T follicular helper cell (primary cell): ENCODE results near the gene ARHGAP26.

ENCODE experiments used
- DNase-seq: peaks from one replicate; pipeline ENCODE4 v3.0.0-alpha.2; 2020; ENCODE audit warnings: low read depth

The ARHGAP26 gene

DNA sequence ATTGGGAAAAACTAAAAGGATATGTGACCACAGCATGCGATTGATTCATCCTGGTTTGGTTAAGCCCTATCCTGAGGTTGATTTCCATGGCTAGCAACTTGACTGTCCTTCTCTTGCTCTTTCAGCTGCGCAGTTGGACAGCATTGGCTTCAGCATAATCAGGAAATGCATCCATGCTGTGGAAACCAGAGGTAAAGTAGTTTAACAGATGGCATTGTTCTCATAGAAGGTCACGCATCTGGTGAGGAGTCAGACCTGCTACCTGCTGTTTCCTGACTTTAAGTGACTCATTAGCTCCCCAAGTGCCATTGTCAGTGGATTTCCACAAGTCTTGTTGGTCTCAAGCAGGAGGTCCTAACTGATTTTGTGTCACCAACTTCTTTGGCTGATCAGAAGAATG, 266.9 kb downstream of the ARHGAP26 start:
- DNase-seq = no peak

DNA sequence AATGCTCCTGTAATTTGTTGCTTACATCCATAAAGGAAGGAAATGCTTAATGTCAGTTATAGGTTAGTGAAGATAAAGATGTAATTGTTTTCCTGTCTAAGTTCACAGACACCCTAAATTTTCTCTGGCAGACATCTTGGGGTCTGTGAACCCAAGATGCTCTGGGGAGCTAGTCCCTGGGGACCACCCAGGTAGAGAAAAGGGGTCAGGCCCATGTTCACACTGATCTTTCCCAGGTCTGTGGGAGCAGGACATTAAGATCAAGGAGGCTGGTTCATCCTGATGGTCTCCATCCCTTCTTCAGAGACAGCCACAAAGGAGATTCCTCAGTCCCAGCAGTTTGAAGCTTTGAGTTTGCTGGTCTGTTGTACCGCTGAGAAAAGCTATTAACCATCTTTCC, 267.5 kb downstream of the ARHGAP26 start:
- DNase-seq = no peak

DNA sequence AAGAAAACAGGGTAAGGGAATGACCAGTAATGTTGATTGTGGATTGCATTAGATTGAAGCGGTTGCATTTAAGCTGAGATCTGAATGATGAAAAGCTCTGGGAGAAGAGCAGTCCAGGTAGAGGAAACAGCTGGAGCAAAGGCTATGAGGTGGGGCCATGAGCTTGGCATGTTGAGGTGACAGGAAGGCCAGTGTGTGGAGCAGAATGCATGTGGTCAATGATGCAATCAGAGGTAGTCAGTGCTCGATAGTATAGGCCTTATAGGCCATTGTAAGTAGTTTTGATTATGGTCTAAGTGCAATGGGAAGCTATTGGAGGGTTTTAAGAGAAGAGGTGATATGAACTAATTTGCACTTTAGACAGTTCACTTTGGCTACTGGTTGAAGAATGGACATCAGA, 270.4 kb downstream of the ARHGAP26 start:
- DNase-seq = no peak

DNA sequence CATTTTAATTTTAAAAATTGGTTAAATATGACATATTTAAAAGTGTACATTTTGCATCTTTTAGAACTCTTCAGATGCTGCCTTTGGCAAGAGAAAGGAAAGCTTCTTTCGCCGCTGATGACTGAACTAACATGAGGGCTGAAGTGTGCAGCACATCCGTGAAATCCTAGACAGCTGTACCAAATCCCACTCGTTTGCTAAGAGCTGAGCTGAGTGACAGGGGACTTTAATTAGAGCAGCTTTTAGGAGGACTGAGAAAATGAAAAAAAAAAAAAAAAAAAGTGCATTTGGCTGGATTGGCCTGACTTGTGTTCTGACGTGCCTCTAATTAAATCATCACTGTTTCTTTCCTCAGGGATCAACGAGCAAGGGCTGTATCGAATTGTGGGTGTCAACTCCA, 271.3 kb downstream of the ARHGAP26 start:
- no peak for DNase-seq

DNA sequence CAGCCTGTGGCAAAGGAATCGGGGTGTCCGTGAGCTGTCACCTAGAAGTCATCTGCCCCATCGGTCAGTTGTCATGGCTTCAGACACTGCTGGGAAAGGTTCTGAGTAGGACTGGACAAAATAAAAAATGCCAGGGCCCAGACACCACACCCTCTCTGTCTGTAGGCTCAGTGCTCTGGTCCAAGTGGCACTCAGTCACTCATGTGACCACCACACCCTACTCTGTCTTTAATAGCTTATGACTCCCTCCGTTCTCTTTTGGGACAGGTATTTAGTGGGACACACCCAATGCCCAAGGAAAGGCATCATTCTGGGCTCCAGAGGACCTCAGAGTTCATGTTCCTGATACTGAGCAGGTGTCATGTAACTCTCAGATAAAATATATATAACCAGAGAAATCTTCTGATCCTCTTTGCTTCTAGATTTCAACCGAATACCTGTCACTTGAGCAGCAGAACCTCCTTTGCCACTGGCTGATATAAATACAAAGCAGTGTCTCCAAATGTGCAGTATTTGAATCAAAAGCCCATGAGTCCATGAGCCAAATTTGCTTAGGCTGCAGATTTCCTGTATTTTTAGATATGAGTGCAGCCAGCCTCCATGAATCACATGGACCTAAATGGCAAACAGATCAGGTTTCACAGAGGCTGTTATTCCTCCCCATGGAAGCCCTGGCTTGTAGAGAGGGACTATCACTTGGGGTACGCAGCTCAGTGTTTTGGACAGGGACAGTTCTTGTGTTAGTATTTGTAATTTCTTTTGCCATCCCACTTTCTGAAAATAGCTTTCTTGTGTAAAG, 272.0 kb downstream of the ARHGAP26 start:
- DNase-seq = no peak

DNA sequence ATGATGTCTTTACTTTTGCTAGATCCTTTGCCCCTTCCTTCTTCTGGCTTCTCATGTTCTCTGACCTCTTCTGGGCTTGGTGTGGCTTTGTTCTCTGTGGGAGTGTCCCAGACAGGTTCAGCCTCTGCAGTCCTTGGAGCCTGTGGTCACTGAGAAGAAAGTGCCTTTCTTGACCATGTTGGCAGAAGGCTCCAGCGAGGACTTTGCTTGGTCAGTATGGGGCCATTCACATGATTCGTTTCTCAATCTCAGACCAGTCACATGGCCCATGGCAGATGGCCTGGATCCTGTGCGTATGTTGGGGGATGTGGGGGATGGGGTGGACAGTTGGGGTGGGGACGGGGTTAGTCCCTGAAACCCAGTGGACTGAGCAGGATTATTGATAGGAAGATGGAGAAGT, 274.1 kb downstream of the ARHGAP26 start:
- DNase-seq = no peak

DNA sequence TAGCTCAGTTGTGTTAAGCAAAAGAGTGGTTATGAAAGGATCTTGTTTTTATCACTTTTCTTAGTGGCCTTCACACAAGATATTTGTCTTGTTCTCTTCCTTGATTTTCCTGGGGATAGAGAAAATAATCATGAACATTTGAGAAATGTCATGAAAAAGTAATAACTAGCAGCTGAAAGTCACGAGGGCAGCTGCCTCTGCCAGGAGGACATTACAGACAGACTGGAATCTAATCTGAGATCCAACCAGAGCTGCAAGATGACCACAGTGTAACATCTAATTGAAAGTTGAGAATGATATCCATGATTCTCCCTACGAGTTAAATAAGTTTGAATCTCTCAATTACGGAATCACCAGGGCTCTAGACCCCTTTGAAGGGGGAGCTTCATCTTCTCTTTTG, 274.9 kb downstream of the ARHGAP26 start:
- DNase-seq = no peak

DNA sequence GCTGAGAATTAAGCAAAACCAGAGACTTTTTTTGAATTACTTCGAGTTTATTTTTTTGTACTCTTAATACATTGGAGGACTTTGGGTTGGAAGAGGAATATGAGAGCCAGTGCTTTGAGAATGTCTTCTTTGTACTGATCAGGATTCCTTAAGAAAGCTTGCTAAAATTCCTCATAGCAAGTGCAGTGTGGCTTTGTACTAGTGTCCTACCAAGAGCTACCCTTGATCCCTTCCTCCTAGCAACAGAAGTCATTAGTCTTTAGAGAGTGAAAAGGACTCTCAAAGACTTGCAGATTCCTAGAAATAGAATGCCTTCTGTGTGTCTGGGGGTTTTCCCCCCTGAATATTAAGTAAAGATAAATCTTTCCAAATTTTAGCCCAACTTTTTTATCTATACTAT, 276.1 kb downstream of the ARHGAP26 start:
- no peak for DNase-seq

DNA sequence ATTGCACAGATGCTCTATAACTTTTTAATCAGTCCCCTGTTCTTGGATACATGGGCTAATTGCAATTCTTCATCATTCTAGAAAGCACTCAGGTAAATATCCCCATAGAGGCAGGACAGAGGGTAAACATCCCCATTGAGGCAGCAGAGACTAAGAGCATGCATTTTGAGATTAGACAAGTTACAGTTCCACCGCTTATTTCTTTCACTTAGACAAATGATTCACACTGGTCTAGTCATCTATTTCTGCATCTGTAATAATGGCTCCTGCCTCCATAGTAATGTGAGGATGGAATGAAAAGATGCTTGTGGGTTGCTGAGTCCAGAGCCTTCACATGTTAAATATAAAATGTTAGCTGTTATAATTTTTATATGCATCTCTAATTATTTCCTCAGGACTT, 276.9 kb downstream of the ARHGAP26 start:
- DNase-seq = no peak

DNA sequence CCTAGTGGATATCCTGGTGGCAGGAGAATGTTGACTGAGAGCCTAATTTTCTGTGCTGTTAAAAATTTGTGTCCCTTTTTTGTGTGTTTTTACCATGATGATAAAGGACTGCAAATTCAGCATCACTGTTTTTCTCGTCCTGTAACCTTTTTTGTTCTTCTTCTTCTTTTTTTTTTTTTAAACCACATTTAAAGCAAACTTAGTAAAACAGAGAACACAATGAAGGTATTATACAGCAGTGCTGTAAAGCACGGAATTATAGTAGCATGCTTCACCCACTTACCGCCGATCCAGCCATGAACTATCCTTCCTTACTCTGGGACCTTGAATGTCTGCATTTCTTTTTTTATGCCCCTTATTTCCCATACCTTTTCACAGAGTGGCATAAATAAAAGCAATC, 280.0 kb downstream of the ARHGAP26 start:
- no peak for DNase-seq

DNA sequence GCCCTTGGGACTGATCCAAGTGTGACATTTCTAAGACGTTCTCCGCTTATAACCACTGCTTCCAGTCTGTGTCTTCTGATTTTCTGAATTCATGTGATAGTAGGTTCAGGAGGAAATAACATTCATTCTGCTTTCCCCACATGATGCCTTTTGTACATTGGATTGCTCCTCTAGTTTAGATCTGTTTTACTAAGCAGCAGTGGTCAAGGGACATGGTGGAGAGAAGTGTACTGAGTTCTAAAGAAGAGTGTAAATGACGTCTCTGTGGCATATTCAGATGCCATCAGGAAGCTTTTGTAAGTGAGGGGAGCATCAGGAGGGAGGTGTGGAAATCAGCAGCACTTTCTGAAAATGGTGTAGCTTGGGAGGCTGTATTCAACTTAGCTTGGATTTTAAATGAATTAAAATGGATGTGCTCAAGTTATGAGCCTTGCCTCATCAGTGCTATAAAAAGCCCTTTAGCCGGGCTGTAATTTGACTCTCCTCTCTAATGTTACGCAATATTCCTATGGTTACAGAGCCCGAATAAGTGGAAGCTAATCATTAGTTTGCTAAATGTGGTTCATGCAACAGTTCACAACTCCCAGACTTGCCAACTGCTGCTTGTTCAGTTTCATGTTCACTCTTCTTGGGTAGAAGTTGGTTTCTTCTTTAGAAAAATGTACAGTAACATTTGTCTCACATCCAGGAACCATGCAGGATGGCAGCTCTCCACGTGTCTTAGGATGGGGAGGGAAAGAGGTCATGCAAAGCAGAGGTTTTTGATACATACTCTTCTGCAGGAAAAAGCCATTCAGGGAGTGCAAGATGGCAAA, 281.3 kb downstream of the ARHGAP26 start:
- no peak for DNase-seq

DNA sequence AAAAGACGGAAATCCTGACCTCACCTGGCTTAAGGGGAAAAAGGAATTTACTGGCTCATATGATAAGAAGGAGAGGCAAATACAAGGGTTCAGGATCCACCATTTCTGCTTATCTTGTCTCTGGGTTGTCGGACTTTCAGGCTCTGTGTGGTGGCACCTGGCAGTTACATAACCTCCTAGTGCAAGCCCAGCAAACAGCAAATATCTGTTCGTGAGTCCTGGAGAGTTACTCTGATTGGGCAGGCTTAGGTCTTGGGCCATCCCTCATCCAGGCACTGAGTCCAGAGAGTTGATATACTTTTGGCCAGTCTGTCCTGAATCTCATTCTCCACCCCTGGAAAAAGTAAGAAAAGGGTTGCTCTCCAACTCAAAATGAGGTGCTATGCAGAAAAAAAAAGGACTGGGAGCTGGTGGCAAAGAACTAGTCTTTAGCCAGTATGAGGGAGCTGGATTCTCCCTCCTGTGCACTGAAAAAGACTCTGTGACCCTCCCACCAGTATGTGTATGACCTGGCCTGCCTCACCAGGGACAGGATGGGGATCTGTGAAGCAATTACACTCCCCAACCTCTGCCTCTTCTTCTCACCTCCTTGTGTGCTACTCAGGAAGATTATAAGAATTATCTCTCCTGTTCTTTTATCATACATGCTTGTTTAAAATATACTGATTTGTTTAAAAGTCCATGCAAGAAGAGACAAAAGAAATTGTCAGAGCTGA, 282.9 kb downstream of the ARHGAP26 start:
- DNase-seq = no peak

DNA sequence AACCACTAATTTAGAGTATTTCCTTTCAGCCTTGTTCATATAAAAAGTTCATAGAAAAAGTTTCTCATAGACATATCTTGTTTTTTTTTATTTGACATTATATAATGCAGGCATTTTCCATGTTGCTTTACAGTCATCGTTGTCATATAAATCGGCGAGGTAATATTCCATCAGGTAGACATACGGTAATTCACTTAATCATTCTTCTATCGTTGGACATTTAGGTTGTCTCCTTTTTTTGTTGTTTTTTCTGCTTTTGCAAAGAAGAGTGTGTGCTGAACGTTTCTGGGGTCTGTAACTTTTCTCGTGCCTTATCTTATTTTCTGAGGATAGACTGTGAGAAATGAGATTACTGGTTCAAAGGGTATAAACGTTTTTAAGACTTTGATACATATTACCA, 283.6 kb downstream of the ARHGAP26 start:
- DNase-seq = no peak

DNA sequence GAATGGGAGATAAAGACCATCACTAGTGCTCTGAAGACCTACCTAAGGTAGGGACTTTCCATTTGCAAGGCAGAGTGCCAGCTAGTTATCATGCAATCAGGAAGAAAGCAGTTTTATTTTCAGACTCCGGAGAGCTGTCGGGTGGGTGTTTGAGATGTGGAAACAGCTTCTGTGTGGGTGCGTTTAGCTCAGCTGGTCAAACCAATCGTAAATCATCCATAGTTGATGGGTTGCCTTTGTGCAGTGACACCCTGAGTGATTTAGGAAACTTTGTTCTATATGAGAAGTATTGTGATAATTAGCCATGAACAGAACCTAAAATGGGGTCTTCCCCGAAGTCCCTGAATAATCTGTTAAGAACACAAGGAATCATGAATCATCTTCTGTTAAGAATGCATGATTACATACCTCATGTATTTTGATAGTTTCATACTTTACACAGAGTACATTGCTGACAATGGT, 284.3 kb downstream of the ARHGAP26 start:
- no peak for DNase-seq

DNA sequence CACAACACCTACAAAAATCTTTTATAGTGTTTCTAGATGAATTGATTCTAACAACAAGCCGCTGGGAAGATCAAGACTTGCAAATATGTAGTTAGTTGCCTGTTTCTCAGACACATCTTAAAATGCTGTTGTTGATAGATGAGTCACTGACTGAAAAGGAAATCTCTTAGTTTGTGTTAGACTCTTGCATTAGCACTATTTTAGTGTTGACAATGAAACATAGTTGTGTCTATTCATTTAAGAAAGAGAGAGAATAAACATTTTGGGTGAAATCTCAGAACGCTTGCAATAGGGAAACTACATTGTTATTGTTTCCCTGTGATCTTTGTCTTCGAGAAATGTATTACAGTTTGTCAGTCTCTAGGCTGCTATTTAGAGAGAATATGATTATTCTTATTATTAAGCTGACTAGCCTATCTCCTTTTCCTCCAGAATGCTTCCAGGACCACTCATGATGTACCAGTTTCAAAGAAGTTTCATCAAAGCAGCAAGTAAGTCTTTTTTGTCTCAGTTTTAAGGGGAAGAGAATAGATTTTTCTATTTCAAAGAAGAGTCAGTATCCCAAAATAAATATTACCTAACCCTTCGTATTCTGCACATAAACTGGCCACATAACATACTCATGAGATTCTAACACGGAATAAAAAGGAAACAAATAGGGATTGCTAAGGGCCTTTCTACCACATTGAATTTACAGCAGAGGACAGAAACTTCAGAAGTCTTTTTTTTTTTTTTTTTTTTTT, 285.6 kb downstream of the ARHGAP26 start:
- no peak for DNase-seq

DNA sequence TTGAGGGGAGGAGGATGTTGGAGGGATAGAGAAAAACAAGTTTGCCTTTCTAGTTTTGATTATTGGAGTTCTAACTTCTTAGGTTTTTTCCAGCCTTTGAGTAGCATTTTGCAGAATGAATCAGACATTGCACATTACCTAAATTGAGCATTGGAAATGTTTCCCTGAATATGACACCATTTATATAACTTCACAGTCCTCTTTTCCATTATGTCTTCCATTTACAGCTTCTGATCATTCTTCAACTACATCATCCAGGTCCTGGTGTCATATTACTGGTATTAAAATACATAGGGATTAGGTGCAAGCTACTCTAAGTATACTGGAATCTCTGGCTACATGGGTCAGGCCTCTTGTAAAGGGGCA, 286.1 kb downstream of the ARHGAP26 start:
- no peak for DNase-seq

DNA sequence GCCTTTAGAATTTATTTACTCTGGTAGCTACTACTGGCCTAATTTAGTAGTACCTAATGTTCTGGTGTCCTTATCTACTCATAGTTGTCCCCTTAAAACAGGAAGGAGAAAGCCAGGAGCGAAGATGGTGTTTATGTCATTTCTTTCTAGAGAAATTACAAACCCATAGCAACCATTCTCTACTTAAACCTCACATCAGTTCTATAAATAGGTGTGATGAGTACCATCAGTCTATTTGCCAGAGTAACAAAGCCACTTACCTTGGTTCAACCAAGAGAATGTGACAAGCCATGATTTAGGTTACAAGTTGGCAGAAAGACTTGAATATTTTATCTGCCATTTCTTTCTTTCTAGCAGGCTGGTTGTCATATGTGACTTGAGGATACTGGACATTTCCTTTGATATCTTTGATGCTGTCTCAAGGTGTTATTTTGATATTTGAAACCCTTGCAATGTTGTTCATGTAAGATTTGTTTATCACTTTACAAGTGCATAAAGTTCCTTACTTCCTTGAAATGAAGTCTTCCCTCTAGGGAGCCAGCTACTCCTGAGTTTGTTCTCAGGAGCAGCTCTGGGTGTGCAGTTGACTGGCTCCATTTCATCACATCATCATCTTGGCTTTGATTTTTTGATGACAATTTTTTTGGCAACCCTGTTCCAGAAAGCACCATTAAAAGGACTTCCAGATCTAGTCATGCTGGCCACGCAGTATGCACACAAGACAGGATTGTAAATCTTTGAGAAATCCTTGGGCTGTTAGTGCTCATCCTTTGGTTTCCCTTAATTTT, 286.8 kb downstream of the ARHGAP26 start:
- DNase-seq = no peak

DNA sequence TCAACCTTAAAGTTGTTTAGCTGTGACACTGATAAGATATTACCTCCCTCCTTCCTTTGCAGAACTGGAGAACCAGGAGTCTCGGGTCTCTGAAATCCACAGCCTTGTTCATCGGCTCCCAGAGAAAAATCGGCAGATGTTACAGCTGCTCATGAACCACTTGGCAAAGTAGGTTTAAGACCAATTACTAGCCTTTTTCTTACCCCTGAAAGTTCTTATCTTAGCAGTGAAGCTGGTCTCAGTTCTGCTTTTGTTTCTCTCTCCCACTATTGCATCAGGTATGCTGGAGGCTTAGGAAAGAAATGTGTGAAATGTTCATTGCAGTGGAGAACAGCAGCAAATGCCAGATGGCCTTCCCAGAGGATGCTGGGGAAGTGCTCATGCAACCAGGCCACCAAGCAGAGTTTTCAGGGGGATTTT, 287.4 kb downstream of the ARHGAP26 start:
- no peak for DNase-seq

DNA sequence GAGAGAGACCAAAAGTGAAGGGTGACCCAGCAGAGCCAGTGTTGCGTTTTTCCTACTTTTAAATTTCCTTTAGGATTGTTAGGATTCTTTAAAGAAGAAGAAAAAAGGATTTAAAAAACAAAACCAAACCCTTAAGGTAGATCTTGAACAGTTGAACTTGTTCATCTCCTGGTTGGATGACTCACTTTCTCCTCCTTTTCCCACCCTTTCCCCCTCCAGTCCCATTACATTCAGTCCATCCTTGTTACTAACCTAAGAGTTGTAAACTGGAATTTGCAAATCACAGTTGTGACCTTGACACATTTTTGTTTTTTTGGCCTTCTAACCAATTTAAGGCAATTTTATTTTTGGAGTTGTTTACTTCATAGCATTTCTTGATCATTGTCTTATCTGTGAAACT, 289.2 kb downstream of the ARHGAP26 start:
- DNase-seq = no peak

DNA sequence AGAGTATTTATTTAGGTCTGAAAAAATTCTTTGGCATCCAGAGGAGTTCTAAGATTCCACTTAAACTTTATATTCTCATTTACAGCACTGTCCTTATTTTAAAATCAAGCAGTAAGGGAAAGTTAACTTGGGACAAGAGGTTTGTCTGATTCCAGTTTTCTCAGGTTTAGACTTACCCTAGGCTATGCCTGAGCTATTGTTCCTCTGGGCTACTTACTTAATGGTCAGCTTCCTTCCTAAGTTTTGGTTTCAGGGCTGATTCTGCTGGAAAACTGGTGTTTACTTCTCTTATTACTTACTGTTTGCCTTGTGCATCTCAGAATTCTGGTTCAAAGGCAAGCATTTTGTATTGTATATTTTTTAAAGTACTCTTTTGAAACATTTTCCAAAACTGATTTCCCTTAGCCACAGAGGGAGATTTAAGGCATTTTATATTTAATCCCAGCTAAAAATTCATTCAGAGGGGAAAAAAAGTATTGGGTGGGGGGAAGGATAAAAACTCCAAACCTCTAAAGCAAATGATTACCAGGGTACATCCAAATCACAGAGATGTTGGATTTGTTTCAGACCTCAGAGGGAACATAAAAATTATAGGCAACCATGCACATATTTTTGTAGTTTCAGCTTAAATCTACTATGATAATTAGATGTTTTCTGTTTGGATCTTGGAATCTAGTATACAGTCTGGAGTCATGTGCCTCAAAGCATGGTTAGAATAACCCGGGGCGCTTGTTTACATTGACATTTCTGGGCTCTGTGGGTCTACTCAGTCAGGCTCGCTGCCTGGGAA, 290.0 kb downstream of the ARHGAP26 start:
- DNase-seq = no peak
